A673 (cell line): ENCODE measurements around the gene CYP1A1. TPM values are rescaled to one million over a fixed set of nuclear protein-coding genes. Genes with fewer than 3 reads are reported as not detected.

Experiments used
- BruUV-seq: library from RNA; stranded (reverse); fragments of 400-500 nt; replicated peaks from 2 replicates; lab custom pipeline; 2021; lab: Mats Ljungman, UMichigan
- CTCF ChIA-PET: fragments of 300-600 bp; sonication (Branson Sonifier 250); formaldehyde crosslinking; loops from one replicate; lab custom pipeline; 2022; ENCODE audit warnings: antibody characterized with exemption; lab: Charles Lee
- POLR2A ChIA-PET: fragments of 300-600 bp; sonication (Branson Sonifier 250); formaldehyde crosslinking; loops from one replicate; lab custom pipeline; 2022; ENCODE audit warnings: antibody characterized with exemption; ENCODE audit not compliant: low non-redundant PET; lab: Charles Lee
- DNase-seq: peaks from one replicate; pipeline ENCODE4 v3.0.0-alpha.2; 2015; ENCODE audit warnings: low spot score
- H3K27ac ChIP-seq: fragments of 200-600 bp; sonication (generic); 2 replicates; pipeline ENCODE4 v1.5.1; 2016; ENCODE audit warnings: mixed run types, low read depth, mild to moderate bottlenecking, mixed read lengths, antibody characterized with exemption, low read length; ENCODE audit not compliant: poor library complexity, severe bottlenecking
- H3K27me3 ChIP-seq: fragments of 200-600 bp; sonication (generic); replicated peaks from 2 replicates; pipeline ENCODE4 v1.6.1; 2017; ENCODE audit warnings: mixed run types, low read depth, mild to moderate bottlenecking, mixed read lengths, antibody characterized with exemption, low read length; ENCODE audit not compliant: insufficient read depth, poor library complexity
- H3K36me3 ChIP-seq: fragments of 200-600 bp; sonication (generic); 2 replicates; pipeline ENCODE4 v1.6.1; 2016; ENCODE audit warnings: mixed run types, mild to moderate bottlenecking, mixed read lengths, antibody characterized with exemption, low read length; ENCODE audit not compliant: insufficient read depth, poor library complexity, severe bottlenecking
- H3K4me1 ChIP-seq: fragments of 200-600 bp; sonication (generic); 2 replicates; pipeline ENCODE4 v1.6.1; 2017; ENCODE audit warnings: mixed run types, mild to moderate bottlenecking, mixed read lengths, antibody characterized with exemption, low read length; ENCODE audit not compliant: insufficient read depth, poor library complexity, severe bottlenecking
- H3K4me3 ChIP-seq: fragments of 200-600 bp; sonication (generic); 2 replicates; pipeline ENCODE4 v1.5.1; 2016; ENCODE audit warnings: low read depth, mixed run types, mild to moderate bottlenecking, mixed read lengths, low read length; ENCODE audit not compliant: poor library complexity, severe bottlenecking
- H3K9me3 ChIP-seq: fragments of 200-600 bp; sonication (generic); 2 replicates; pipeline ENCODE4 v1.6.1; 2016; ENCODE audit warnings: mixed run types, low read depth, mild to moderate bottlenecking, mixed read lengths, antibody characterized with exemption, low read length; ENCODE audit not compliant: poor library complexity, severe bottlenecking
- EZH2 ChIP-seq: fragments of 200-600 bp; sonication (generic); IDR thresholded peaks from 2 replicates; pipeline ENCODE4 v1.6.1; 2017; ENCODE audit warnings: borderline replicate concordance, low read depth, mild to moderate bottlenecking, mixed read lengths, antibody characterized with exemption, low read length; ENCODE audit not compliant: poor library complexity, severe bottlenecking
- intact Hi-C: fragments of 100-400 bp; cut with micrococcal nuclease; formaldehyde crosslinking; loops from one replicate; pipeline ENCODE4 v1.10.0; 2022; ENCODE audit not compliant: unreplicated experiment
- total RNA-seq: library from RNA; stranded (reverse); gene quantifications from 2 replicates; pipeline ENCODE4 v1.2.3, GENCODE V29; 2021
- TF ChIP-seq, protein P1 (sequence below): fragments of 300-800, 200-600 bp; sonication (generic); conservative IDR thresholded peaks from 2 replicates; pipeline ENCODE4 v1.5.1; 2017; ENCODE audit warnings: low read depth, mild to moderate bottlenecking, antibody characterized with exemption, low read length, moderate library complexity, mixed read lengths

CYP1A1 gene
- total RNA-seq, 1 experiment from 2014 or later = 0.62 TPM

DNA sequence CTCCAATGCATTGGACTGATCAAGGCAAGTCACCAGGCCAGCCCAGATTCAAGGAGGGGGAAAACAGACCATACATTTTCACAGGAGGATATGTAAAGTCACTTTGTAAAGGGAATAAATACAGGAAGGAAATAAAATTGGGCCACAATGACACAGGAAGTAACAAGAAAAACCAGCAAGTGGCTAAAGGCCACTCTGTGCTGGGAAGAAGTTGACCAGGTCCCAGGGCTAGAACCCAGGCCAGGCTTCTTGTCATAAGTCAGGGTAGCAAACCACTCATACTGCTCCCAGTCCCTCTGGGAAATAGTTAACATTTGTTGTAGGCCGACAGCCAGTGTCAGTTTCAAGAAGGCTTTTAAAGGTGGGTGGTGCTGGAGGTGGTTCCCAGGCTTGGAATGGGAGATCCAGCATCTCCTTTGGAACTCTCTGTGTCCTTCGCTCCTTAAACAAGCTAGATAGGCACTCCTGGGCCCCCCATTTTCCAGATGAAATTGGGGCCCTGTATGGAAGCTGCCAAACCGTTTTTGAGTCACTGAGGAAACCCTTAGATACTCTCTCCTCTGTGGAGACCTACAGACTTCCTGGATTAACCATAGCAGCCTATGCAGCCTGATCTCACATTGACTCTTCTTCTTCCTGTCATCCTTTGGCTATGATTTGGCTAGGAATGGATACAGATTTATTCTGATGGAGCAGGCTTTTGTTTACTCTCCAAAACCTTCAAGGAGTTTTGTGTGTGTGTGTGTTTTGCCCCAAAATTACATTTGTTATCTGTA is 14.8 kb downstream of the CYP1A1 start:
- ChIA-PET CTCF (no interaction called here), POLR2A (no interaction called here)
- Histone ChIP-seq H3K27me3 (peaks cover 15% of the 10 kb centered on the region), H3K36me3 (no peaks in the 10 kb centered on the region), H3K4me1 (no peaks in the 10 kb centered on the region), H3K9me3 (no peaks in the 10 kb centered on the region), H3K4me3 (no peak overlapping the region), H3K27ac (no peak overlapping the region)
- no peak for DNase-seq
- TF ChIP-seq, protein P1, sequence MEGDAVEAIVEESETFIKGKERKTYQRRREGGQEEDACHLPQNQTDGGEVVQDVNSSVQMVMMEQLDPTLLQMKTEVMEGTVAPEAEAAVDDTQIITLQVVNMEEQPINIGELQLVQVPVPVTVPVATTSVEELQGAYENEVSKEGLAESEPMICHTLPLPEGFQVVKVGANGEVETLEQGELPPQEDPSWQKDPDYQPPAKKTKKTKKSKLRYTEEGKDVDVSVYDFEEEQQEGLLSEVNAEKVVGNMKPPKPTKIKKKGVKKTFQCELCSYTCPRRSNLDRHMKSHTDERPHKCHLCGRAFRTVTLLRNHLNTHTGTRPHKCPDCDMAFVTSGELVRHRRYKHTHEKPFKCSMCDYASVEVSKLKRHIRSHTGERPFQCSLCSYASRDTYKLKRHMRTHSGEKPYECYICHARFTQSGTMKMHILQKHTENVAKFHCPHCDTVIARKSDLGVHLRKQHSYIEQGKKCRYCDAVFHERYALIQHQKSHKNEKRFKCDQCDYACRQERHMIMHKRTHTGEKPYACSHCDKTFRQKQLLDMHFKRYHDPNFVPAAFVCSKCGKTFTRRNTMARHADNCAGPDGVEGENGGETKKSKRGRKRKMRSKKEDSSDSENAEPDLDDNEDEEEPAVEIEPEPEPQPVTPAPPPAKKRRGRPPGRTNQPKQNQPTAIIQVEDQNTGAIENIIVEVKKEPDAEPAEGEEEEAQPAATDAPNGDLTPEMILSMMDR = no peak
- TF ChIP-seq EZH2 = no peak
- BruUV-seq = no TSS peak
- intact Hi-C loops = no loop called here

DNA sequence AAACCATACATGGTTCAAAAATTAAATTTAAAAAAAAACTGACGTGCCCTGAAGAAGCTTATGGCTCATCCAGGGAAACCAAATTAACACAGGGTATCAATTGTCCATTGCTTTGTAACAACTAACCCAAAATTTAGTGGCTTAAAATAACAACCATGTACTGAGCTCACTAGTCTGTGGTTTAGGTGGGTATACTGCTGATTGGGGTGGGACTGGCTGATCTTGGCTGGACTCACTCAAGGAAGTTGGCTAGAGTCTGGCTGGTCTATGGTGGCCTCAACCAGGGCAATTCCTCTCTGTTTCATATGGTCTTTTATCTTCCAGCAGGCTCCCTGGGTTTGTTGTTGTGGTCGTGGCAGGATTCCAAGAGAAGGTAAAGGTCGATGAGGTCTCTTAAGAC is 15.4 kb downstream of the CYP1A1 start:
- H3K4me3 ChIP-seq = no peak overlapping the region
- BruUV-seq = no TSS peak
- no peaks in the 10 kb centered on the region for H3K4me1 ChIP-seq
- ChIA-PET POLR2A (no interaction called here), CTCF (no interaction called here)
- no peaks in the 10 kb centered on the region for H3K36me3 ChIP-seq
- intact Hi-C loops = no loop called here
- no peaks in the 10 kb centered on the region for H3K9me3 ChIP-seq
- no peak overlapping the region for H3K27ac ChIP-seq
- H3K27me3 ChIP-seq = peaks cover 17% of the 10 kb centered on the region
- no peak for DNase-seq
- no peak for TF ChIP-seq EZH2
- TF ChIP-seq, protein P1 = no peak

DNA sequence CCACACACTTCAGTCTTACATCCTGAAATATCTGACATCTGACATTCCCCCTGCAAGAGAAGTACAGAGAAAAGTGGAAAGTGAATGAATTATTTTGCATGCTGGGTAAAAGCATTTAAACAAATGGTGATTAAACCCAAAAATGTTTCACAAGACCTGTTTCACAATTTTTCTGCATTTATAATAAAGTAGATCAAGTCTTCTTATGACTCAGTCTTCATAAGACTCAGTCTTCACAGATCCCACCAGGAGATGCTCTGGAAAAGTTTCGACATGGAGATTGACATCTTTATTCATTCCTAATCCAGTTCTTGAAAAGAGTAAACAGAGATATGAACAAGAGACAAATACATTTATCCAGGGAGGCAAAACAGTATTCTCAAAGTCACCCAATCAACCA is 16.3 kb downstream of the CYP1A1 start:
- DNase-seq = no peak
- ChIA-PET POLR2A (no interaction called here), CTCF (no interaction called here)
- Histone ChIP-seq H3K9me3 (no peaks in the 10 kb centered on the region), H3K36me3 (no peaks in the 10 kb centered on the region), H3K4me1 (no peaks in the 10 kb centered on the region), H3K4me3 (no peak overlapping the region), H3K27ac (no peak overlapping the region), H3K27me3 (peaks cover 17% of the 10 kb centered on the region)
- TF ChIP-seq, protein P1 = no peak
- TF ChIP-seq EZH2 = no peak
- BruUV-seq = no TSS peak
- intact Hi-C loops = no loop called here
